HG03558 (cell line): ENCODE measurements around the gene CTBP1.
"Not testable (repeated sequence)": the region's sequence is repeated elsewhere in the genome, so short reads cannot be mapped to it uniquely, and the experiment has no call there.

Experiments used
- ATAC-seq: cut with Tn5 transposase; IDR thresholded peaks from one replicate; pipeline ENCODE4 v1.9.1; 2021; ENCODE audit warnings: moderate number of reproducible peaks; ENCODE audit not compliant: unreplicated experiment; ENCODE audit errors: extremely low read depth

The CTBP1 gene

DNA sequence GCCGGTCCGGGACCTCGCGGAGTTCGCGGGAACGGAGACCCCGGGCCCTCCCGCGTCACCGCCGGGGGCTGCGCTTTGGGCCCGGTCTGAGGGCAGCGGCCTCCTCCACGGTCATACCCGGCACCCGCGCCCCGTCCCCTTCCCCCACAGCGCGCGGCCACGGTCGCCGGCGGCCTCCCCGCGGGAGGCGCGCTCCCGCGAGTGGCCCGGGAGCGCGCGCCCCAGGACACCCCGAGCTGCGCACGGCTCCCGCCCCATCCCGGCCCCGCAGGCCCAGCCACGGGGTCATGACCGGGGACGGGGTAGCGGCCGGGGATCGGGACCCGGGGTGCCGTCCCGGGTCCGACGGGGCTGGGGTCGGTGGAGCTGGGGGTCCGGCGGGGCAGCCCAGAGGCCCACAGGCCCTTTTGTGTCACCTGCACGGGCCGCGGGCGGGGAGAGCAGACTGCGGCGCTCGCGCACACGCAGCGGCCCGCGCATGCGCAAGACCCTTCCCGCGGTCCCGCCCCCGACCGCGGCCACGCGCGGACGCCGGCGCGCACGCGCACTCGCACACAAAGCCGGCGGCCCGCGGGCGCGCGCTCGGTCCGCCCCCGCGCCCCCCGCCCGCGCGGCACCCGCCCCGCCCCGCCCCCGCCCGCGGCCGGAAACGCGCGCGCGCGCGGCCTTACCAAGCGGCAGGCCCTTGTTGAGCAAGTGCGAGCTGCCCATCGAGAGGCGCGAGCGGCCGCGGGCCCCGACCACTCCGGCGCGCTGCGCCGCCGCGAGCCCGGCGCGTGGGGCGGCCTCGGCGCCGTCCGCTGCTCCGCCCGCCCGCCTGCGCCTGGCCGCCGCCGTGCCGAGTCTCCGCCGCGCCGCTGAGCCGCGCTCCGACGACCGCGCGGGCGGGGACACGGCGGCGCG lies at the start of gene CTBP1:
Gene CTBP1, minus strand, starts transcription at position 886 of the 903 bp plus-strand sequence. CDS start 7,799 bp downstream, outside the sequence.
- ATAC-seq, result peak; percentile 27

DNA sequence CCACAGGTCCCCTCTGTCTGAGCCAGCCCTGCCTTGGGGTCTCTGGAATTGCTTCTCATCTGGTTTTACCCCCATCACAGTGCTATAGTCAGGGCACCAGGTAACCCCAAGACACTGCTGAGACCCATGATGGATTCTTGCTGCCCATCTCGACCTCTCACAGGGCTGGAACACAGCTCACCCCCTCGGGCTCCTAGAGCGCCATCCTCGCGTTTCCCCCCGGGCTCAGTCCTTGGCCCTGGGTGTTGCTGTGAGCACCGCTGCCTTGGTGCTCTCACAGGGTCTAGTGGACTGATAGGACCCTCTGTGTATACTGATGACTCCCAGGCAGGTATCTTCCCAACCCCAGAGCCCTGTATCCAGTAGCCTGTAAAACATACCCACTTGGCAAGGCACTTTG lies 49.5 kb upstream of the CTBP1 start:
- ATAC-seq, result no peak

- ATAC-seq, result no peak
Measured at GRCh38 chr4:1297456-1298325, 48.8 kb upstream of the CTBP1 start.

DNA sequence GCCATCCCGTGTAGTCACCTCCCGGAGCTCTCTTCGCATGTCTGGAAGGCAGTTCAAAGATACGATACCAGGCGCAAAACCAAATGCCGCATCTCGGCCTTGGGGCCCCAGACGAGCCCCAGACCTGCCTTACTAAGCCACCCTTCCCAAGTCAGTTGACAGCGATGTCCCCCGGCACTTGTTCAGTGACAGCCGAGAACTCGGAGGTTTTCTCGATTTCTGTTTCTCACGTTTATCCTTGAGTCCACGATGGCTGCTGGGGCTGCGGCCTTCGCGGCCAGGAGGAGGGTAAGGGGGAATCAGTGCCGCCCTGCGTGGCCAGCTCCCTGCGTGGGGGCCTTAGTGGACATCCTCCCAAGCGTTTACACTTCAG lies 48.1 kb upstream of the CTBP1 start:
- no peak for ATAC-seq

GRCh38 chr4:1296324-1297022 lies 47.5 kb upstream of the CTBP1 start:
- ATAC-seq, result no peak

DNA sequence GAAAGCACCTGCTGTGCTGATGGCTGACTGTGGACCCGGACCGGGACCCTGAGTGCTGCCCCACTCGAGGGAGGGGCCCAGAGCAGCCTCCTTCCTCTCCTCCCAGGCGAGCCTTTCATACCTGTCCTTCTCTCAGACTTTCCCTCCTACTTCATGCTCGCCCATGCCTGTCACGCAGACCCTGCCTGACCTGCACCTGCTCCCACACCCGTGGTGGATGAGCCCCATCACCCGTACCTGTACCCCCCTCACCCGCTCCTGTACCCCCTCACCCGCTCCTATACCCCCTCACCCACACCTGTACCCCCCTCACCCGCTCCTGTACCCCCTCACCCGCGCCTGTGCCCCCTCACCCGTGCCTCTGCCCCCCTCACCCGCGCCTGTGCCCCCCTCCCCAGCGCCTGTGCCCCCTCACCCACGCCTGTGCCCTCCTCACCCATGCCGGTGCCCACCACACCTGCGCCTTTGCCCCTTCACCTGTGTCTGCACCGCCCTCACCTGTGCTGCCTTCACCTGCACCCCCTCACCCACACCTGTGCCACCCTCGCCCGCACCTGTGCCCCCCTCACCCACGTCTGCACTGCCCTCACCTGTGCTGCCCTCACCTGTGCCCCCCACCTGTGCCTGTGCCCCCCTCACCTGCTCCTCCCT lies 46.6 kb upstream of the CTBP1 start:
- no peak for ATAC-seq

- ATAC-seq, result no peak
Measured at GRCh38 chr4:1294891-1295290, 46.0 kb upstream of the CTBP1 start.

- no peak for ATAC-seq
Measured at GRCh38 chr4:1294424-1294823, 45.5 kb upstream of the CTBP1 start.

DNA sequence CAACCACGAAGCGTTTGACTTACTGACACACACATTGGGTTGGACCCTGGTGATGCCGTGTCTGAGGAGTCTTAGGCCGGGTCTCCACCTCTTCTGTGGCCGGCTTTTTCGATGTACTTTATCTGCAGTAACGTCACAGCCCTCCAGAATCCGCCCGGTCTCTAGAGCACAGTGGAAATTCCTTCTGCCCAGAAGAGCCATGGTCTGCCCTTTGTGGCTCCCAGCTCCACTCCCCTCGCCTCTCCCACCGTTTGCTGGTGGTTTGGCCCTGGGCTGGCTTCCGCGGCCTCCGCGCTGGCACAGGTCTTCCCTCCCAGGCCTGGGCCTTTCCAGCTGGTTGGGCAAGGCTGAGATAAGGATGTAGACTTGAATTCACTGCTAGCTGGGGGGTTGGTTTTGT lies 45.1 kb upstream of the CTBP1 start:
- no peak for ATAC-seq

DNA sequence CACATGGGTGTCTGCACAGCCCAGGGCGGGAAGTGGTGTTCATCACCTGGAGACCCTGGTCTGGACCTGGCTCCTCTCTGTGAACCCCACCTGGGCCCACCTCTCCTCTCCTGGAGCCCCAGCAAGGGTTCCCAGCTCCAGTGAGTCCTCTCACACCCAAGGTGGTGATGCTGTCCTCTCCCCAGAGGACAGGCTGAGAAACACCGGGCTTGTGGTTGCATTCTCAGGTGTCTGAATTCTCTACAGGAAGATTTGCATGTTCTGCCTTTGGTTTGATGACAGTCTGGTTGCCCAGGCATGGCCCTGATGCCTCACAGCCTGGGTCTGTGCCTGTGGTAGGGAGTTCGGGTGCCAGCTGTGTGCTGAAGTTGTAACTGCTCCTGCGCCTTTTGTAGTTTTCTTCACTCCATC lies 44.6 kb upstream of the CTBP1 start:
- no peak for ATAC-seq

DNA sequence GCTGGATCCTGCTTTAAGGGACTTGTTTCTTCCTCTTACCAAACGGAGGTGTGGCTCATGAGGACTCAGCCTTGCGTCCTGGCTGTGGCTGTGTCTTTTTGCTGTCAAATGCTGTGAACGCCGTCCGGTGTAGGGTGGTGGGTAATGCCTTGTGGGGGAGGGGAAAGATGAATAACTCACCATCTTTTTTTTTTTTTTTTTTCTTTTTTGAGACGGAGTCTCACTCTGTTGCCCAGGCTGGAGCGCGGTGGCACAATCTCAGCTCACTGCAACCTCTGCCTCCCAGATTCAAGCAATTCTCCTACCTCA lies 43.7 kb upstream of the CTBP1 start:
- ATAC-seq, result not testable (repeated sequence)

GRCh38 chr4:1291996-1292702 lies 43.2 kb upstream of the CTBP1 start:
- no peak for ATAC-seq

DNA sequence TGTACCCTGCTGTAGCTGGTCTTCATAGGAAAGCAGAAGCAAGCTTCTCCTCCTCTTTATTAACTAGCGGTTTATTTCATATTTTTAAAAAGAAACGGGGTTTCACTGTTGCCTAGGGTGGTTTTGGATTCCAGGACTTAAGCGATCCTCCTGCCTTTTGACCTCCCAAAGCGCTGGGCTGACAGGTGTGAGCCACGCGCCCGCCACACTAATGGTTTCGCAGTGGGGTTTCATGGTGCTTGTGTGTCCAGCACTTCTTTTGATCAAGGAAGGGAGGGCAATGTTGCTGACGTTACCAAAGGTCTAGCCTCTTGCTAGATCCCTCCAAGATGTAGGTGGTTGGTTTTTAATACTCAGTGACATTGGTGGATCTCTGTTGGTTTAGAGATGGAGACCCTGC lies 42.2 kb upstream of the CTBP1 start:
- no peak for ATAC-seq

DNA sequence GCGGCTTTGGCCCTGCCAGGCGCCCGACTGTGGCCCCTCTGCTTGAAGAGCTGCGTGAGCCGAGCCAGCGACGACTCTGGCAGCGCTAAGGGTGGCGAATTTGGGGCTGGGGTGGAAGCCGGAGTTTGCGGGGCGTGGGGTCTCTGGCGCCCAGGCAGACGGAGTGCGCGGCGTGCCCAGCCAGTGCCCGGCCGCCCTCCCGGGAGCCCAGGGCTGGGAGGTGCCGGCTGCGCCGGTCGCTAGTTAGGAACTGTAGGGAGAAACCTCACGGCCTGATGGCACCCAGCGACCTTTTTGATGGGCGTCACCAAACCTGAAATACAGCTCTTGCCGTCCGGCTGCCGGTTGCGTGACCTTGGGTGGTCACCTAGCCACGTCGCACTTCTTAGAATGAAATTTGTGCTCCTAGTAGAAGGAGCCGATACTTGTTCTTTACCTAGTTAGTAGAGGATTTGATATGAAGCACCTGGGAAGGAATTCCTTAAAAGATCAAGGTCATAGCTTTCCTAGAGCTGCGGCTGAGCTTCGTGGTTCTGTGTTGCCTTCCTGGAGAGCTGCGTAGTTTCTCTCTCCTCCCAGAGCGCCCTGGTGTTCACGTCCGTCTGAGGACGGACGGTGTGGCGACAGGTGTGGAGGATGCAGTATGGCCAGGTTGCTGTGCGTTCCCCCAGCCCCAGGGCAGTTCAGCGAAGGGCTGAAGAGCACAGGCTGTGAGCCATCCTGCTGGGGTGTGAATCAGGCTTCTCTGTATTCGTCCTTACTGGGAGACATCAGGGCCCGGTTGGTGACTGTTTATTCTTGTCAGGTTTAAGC lies 41.4 kb upstream of the CTBP1 start:
- ATAC-seq, result no peak

DNA sequence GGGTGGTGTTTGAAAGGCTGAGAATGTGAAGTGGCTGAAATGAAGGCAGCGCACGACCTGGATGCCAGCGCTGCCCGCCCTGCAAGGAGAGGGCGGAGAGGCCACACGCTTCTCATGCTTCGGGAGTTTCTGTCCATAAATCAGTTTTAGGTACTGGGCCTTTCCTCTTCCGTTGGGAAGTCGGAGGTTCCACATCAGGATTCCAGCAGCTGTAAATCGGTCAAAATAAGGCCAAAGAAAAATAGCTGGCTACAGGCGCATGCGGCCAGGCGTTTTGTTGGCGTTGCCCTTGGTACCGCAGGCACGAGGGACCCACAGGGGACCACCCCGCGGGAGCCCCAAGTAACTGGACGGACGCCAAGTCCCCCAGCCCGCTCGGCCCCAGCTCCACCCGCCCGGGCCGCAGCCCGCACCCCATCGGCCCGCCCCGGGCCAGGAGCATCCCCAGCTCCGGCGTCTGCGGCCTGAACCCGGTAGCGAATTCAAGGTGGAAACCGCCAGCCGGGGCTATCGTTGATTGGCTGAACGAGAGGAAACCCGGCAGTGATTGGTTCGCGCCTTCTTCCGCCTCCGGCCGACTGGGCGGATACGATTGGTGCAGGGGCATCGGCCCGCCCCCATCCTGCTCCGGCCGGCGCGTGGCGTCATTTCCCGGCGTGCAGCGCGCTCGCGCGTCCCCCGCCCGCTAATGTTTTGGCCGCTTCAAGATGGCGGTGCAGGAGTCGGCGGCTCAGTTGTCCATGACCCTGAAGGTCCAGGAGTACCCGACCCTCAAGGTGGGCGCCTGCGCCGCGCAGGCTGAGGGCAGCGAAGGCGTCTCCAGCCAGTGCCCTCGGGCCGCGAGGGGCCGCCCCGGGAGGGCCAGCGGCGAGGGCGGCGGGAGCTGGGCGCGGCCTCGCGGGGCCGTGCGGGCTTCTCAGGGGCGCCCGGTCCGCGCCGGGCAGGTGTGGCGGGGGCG lies 40.6 kb upstream of the CTBP1 start, which contains the start of gene MAEA:
Gene MAEA, plus strand, starts transcription at position 685 of the 958 bp plus-strand sequence. Its CDS starts 23 bp downstream, at position 708.
- ATAC-seq, result peak; percentile 79

DNA sequence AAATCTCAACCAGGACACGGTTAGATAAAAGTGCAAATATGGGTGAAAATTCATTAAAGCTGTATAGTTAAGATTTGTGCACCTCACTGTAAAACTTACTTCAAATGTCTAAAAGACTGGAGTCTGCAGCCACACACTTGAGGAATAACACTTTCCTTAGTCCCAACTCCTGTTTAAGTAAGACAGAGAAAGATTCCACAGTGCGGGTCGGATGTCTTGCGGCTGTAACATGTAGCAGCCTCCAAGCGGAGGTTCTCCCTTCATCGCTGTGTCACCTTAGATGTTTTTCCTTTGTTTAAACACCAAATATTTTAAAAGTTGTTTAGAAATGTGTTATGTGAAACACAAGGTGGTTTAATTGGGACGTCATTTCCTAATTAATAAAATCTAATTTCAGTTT lies 39.9 kb upstream of the CTBP1 start:
- no peak for ATAC-seq

- no peak for ATAC-seq
Measured at GRCh38 chr4:1285790-1286553, 37.0 kb upstream of the CTBP1 start.
